SIG-M5 treated with dmso at 0.1 percent for 504 hours (cell line): Measurements from ENCODE around the gene KRT13.

Source experiments
- DNase-seq: peaks from one replicate; lab custom pipeline; 2025; ENCODE audit not compliant: unreplicated experiment; lab: John Stamatoyannopoulos, UW

The KRT13 gene

DNA sequence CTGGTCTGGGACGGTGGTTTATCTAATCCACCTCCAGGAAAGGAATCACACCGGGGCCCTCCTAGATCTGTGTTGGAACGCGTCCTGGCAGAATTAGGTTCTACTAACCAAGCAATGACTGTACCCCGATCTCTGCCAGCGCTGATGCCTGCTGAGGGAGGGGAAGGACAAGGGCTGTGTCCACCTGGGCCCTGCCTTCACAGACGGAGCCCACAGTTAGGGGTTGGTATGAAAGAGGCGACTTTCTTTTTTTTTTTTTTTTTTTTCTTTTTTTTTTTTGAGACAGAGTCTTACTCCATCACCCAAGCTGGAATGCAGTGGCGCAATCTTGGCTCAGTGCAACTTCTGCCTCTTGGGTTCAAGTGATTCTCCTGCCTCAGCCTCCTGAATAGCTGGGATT is 32.6 kb upstream of the KRT13 start:
- no peak for DNase-seq

DNA sequence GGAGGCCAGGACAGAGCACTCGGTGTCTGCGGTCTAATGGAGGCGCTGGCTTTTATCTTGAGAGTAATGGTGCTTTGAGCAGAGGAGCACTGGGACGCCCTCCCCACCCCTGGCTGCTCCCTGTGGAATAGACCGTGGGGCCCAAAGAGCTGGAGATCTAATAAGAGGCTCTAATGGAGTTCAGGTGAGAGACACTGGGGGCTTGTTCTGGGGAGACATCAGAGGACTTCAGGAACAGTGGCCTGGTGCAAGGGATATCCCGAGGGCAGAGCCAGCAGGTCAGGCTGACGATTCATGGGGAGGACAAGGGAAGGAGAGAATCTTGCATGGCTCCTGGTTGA is 32.2 kb upstream of the KRT13 start:
- DNase-seq, result no peak

DNA sequence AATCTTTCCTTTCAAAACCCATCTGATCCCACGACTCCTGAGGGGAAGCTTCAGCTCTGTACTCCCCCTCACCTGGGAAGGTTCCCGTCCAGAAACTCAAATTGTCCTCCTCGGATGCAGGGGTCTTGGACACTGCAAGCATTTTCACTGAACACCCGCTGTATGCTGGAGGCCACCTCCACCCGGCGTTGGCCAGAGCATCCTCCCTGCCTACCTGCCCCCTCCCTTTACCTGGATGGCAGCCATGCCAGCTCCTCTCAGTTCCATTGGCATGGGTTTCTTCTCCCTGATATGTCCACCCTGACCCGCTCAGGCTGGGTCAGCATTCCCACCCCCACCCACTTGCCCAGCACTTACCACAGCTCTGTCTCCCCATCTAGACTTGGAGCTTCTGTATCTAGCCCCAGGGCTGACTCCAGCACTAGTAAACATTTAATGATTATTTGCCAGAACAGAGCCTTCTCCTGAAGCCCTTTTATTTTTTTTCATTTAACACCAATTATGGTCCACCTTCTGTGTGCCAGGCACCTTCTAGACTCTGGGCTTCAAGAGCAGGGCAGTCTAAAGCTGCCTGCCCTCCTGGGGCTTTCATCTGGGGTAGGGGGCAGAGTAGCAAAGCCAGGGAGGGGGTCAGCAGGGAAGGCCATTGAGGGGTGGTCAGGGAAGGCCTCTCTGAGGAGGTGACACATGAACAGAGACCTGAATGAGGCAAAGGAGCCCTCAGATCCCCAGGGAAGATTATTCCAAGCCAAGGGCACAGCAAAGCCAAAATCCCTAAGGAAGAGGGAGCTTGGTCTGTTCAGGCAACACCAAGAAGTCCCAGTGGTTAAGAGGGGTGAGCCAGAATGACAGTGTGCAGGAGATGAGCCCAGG is 31.6 kb upstream of the KRT13 start:
- DNase-seq, result no peak

DNA sequence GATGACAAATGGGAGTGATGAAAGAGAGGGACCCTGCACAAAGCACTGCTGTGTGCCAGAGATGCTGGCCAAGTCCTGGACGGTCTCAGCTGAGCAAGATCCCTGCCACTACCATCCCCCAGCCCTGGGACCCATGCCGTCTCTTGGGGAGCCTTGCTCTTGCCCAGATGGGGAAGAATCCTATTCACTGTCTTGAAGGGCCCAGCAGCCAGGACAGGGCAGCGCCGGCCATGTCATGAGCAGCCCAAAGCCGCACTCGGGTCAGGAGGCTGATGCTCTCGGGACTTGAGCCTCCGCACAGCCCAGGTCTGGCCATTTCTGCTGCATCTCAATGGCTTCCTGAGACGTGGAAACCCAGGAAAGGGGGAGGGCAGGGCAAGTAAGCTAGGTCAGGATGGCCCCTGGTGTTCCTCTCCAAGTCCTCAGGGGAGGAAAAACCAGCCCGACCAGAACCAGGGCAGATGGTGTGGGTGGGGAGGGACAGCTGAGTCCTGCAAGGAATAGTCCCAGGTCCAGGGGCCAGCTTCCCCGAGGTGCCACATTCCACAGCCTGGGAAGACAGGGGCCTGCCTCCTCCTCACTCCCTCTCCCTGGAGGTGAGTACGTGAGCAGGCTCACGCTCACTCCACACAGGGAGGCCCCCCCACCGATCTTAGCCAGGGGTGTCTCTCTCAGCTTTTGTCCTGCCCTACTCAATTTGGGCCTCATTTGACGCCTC is 30.5 kb upstream of the KRT13 start:
- DNase-seq, result no peak

DNA sequence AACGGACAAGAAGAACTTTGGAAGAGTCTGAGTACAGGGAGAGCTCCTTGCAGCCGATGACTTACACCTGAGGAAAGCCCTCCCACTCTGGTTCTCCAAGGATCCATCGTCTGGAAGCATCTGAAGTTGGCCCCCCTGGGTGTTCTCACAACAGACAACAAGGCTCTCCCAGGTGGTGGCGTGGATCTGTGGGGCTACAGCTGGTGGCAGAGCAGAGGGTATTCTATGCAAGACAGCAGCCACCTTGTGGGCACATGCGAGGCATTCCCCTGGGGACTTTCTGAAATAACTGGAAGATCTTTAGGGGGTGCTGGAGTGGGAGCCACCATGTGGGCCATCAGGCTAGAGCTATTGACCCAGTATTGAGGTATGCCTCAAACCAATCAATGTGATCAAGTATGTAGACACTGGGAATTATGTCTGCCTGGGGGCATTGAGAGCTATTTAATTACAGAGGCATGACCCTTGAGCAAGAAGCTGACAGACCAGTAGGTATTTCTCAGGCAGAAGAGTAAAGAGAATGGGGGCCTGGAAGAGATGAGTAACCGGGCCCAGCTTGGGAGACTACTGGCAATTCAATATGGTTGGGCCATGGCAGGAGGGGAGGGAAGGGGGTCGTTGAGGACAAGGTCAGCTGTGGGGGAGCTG is 29.6 kb upstream of the KRT13 start:
- no peak for DNase-seq

DNA sequence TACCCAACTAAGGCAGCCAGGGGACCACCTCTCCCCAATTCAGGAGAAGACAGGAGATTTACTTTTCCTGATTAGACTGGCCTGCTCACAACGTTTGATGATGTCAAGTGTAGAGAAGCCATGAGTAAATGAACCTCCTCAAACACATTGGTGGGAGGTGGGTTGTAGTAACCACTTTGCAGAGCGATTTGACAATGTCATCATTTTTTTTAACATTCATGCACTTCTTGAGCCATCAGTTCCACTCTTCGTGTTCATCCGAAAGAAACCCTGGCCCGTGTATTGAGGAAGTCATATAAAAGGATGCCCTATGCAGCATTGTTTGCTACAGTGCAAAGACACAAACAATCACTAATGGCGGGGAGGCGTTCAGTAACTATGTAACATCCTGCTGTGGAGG is 28.2 kb upstream of the KRT13 start:
- no peak for DNase-seq

DNA sequence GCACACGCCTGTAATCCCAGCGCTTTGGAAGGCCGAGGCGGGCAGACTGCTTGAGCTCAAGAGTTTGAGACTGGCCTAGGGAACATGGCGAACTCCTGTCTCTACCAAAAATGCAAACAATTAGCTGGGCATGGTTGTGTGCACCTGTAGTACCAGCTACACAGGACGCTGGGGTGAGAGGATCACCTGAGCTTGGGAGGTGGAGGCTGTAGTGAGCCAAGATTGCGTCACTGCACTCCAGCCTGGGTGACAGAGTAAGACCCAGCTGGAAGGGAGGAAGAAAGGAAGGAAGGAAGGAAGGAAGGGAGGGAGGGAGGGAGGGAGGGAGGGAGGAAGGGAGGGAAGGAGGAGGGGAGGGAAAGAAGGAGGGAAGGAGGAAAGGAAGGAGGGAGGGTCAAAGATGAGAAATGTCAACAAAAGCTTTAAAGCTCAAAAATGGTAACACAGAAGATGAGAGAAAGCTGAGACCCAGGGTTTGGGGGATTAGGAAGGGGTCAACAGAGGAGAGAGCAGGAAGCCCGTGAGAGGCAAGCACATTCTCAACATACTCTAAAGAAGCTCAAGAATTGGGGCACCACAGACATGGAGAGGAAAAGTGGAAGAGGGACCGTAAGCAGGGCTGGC is 27.6 kb upstream of the KRT13 start:
- DNase-seq, result no peak

DNA sequence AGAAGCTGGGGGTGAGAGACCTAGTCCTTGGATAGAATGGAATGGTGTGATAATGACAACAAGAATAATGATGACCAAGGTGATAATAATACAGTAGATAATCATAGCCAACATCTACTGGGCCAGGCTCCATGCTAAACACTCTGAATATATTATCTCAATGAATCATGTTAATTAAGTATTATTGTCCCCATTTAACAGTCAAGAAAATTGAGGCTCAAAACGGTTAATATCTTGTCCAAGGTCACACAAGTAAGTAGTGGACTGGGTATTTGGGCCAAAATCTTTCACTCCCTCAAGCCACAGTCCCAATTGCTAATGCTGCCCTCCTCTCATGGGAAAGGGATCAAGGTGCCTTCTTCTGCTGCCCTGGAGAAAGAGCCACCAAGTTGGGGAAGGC is 26.6 kb upstream of the KRT13 start:
- DNase-seq, result no peak

DNA sequence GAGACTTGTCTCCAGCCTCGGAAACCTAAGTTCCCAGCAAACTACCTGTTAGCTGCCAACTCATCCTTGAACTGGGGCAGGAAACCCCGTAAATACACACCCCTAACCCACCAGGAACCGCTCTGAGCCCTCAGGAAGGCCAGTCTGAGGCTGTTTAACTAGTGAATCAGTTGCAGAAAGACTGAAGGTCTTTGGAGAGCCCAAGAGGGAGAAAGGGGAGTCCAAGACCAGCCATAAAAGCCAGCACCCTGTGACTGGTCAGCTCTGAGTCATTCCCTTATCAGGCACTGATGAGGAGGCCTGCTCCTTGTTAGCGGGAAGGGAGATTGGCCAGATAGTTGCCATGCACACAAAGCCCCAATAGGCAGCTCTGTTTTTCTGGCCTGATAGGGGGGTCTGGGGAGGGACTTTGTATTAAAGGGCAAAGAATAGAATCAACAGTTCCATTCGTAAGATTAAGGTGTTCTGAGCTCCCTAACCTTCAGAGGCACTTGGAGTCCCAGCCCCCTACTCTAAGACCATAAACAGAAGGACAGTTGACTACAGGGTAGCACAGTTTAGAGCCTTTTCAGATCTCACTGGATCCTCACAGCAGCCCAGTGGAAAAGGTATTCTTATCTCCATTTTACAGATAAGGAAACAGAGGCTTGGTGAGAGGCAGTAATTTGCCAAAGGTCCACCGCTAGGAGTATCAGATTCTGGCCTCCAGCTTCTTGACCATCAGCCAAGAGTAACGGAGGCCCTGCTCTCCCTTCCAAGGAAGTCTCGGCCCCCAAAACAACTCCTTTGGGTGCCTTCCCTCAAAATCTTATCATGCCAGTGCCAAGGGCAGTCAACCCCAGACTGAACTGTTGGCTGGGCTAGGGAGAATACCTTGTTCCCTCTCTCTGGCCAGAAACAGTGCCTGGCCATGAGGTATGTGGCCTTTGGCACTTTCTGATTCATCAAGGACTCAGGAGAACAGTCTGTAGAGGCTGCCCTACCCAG is 24.9 kb upstream of the KRT13 start:
- DNase-seq, result no peak

DNA sequence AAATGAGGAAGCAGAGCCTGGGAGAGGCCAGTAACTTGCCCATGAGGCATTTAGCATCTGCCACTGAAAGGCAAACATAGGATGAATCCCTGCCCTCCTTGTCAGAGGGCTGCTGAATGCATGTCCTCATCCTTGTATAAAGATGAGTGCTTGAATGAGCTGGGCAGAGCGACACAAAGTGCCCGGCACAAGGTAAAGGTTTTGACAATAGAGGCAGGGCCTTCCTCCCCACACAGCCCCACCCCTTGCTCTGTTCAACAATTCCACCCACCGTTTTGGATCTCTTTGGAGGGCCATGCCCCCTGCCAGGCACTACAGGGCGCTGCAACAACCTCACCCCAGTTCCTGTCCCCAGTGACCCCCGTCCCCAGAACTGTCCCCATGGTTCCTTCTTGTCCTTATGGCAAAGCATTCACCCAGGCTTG is 24.1 kb upstream of the KRT13 start:
- no peak for DNase-seq

DNA sequence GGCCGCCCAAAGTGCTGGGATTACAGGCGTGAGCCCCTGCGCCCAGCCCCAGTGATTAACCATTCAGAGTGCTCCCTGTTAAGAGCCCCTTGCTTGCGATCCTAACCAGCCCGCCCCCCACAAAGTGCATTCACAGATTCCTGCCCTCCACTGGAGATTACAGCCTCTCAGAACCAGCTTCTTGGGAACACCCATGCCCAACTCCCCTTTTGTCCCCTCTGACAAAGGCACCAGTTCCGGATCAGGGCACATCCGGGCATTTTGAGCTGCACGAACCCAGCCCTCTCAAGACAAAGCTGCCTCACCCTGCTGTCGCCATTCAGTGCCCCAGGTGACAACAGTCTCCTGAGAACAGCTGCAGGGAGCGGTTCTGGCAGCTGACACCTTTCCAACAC is 23.5 kb upstream of the KRT13 start:
- DNase-seq, result no peak

DNA sequence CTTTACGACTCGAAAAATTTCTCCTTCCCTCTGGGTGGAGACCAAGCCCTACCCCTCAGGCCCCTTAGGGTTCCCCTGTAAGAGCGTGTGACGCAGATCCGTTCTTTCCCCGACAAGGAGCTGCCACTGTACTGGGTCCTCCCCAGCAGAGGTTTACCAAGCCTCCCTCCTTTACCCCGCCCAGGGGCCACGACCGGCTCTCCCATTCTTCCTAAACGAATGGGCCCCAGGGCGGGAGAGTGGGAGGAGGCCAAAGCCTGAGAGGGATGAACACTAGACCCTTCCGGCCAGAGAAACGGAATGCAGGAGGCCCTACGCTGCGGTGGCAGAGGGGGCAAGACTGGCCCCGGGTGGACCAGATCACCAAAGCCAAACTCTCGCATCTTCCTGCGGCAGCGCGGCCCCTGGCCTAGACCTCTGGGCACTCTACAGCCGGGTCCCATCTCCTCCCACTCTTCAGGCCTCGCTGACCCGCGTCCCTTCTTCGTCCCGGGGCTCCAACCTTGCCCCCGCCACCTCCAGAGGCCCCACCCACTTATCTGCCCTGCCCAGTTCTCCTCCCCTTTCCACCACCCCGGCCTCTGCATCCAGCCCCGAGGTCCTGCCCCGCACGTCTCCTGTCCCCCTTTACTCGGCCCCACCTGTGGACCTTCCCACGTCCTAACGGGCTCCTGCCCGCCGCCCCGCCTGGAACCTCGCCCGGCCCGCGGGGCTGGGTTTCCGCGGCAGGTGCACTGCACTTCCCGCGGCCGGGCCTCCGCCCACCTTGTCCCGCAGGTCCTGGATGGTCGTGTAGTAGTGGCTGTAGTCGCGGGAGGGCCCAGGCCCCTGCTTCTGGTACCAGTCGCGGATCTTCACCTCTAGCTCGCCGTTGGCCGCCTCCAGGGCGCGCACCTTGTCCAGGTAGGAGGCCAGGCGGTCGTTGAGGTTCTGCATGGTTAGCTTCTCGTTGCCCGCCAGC is 21.9 kb upstream of the KRT13 start:
- DNase-seq, result no peak

DNA sequence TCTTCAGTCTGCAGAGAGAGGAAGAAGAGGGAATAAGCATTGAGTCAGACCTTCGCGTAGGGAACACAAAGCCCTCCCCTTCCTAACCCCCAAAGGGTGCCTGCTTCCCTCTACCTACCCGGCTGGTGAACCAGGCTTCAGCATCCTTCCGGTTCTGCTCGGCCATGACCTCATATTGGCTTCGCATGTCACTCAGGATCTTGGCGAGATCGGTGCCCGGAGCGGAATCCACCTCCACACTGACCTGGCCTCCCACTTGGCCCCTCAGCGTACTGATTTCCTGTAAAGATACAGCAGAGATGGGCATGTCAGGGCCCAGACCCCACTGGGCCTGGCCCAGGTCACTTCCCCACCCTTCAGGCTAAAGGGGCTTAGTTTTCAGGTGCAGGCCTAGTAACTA is 18.8 kb upstream of the KRT13 start:
- DNase-seq, result no peak

DNA sequence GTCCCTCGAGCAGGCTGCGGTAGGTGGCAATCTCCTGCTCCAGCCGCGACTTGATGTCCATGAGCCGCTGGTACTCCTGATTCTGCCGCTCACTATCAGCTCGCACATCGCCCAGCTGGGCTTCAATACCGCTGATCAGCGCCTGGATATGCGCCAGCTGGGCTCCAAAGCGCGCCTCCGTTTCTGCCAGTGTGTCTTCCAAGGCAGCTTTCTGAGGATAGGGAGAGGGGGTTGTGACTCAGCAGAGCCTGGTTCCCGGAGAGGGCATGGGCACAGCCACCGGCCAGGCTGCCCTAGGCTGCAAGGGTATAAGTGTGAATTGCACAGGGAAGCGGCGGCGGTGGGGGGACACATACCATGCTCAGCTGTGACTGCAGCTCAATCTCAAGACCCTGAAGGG is 18.4 kb upstream of the KRT13 start:
- no peak for DNase-seq

DNA sequence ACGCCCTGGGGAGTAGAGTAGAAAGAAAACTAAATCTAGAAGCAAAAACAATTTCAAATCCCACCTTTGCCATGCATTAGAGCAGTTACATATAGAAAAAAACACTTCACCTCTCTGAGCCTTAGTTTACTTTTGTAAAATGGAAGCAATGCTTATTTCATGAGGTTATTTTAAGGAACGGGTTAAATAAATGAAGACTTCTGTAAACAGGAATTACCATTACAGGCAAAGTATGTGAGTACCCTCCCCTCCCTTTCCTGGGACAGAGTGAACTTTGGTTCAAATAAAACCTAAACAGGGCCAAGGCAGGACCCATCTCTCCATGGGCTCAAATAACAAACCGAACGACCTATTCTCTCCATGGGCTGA is 17.8 kb upstream of the KRT13 start:
- no peak for DNase-seq

DNA sequence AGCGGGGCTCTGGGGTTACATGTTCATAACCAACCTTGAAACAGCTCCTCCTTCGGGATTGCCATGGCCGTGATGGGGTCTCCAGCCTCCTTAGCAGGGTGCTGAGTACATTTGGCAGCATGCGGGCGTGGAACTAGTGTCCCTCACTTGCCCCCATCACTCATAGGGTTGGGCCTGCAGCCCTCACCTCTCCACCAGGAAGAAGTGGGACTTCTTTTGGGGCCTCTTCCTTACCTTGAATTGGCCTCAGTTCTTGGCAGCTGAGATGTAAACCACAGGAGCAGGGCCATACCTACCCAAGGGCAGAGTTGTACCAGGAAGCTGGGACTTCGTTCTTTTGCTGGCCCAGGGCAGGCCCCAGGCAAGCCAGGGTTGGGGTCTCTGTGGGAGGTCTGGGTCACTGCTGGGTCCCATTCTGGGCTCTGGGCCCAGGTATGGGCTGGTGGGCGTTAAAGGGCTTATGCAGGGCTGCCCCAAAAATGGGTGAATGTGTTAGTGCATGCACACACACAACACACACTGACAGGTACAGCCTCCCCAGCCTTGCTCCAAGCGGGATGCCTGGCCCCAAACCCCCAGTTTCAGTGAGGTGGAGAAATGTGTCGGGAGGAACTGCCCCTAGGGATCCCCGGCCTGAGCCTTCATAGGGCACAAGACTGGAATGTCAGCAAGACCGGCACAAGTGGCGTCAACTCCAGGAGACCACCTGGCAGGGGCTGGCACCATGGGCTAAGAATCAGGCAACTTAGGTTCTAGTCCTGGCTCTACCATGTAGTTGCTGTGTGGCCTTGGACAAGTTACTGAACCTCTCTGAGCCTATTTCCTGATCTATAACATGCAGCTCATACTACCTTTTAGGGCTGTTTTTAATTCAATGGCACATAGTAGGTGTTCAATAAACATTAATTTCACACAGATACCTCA is 17.2 kb upstream of the KRT13 start:
- DNase-seq, result no peak

DNA sequence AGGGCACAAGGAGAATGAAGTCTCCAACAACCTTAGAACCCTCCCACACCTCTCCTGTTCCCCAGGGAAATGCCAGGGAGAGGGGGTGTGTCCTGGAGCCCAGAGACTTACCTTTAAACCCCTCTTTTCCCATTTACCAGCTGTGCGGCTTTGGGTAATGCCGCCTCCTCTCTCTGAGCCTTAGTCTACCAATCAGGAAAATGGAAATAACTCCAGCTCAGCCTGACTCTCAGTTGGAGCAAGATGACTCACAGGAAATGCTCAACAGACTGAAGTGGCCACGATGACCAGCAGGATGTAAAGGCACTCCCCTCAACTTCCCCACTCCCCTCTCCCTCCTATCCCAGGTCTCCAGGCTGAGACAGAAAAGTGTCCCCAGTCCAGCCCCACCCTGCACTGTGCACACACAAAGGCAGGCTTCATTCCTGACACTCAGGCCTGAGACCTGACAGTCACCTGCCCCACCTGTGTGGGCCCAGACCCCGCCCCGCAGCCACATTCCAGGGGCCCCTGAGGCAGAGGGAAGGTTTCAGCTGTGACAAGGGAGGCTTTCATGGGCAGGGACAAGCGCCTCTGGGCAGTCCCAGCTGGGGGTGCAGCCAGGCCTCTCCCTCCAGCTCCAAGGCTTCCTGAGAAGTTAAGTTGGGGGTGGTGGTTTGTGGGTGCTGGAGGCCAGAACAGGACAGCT is 16.3 kb upstream of the KRT13 start:
- DNase-seq, result no peak
